Measurements from ENCODE around the gene ARMC7.

ARMC7 gene

DNA sequence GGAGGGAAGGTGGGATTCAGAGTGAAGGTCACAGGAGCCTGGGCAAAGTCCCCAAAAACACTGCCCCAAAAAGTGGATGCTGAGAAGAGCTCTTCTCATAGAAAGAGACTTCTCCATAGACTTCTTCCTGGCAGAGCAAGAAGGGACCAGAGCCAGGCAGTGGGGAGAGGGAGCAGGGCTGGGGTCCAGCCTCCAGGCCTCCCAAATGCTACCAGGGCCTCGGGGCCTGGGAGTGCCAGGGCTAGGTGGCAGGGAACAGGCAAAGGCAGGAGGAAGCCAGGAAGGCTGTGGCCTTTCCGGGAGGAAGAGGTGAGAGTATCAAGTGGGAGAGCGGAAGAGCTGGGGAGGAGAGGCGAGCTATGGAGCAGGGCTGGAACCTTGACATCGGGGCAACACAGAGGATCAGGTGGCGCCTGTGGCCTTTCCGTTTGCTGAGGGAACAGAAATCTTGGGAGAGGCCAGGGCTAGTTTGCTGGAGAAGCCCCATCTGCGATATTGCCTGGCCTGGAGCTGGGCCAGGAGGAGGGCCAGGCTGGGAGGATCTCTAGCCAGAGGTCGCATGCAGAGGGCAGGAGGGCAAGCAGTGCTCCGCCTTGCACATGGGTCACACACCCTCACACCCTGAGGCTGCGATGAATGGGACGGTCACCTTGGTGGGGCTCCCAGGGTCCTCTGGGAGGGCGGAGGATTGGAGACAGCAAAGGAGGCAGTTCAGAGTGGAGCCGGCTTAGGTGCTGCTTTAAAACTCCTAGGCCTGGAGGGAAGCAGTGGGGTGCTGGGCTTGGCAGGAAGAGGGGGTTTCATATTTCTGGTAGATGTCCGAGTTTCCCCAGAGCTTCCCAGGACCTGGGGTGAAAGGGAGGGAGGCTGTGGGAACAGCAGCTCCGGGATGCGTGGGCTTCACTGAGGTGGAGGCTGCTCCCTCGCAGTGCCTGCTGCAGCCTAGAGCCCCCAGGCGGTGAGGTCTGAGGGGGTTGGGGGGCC lies 18.6 kb upstream of the ARMC7 start:
- TF ChIP-seq, protein P1, sequence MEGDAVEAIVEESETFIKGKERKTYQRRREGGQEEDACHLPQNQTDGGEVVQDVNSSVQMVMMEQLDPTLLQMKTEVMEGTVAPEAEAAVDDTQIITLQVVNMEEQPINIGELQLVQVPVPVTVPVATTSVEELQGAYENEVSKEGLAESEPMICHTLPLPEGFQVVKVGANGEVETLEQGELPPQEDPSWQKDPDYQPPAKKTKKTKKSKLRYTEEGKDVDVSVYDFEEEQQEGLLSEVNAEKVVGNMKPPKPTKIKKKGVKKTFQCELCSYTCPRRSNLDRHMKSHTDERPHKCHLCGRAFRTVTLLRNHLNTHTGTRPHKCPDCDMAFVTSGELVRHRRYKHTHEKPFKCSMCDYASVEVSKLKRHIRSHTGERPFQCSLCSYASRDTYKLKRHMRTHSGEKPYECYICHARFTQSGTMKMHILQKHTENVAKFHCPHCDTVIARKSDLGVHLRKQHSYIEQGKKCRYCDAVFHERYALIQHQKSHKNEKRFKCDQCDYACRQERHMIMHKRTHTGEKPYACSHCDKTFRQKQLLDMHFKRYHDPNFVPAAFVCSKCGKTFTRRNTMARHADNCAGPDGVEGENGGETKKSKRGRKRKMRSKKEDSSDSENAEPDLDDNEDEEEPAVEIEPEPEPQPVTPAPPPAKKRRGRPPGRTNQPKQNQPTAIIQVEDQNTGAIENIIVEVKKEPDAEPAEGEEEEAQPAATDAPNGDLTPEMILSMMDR (IDR thresholded peaks at IDR 0.05): no peak

DNA sequence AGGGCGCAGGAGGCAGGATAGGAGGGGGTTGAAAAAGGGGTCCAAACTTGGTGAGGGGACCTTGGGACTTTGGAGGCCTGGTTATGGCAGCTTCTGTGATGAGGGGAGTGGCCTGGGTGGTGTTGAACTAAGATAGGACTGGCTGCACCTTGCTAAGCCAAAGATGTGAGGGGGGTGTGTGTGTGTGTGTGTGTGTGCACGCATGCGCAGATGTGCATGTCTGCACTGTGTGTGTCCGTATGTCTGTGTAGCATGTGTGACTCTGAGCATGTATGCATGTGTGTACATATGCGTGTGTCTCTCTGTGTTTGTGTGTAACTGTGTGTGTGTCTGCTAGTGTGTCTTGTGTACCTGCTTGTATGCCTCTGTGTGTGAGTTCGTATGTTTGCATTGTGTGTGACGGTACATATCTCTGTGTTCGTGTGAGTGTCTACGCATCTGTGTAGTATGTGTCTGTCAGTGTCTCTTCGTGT lies 17.9 kb upstream of the ARMC7 start:
- TF ChIP-seq, protein P1 (IDR thresholded peaks at IDR 0.05): no peak

DNA sequence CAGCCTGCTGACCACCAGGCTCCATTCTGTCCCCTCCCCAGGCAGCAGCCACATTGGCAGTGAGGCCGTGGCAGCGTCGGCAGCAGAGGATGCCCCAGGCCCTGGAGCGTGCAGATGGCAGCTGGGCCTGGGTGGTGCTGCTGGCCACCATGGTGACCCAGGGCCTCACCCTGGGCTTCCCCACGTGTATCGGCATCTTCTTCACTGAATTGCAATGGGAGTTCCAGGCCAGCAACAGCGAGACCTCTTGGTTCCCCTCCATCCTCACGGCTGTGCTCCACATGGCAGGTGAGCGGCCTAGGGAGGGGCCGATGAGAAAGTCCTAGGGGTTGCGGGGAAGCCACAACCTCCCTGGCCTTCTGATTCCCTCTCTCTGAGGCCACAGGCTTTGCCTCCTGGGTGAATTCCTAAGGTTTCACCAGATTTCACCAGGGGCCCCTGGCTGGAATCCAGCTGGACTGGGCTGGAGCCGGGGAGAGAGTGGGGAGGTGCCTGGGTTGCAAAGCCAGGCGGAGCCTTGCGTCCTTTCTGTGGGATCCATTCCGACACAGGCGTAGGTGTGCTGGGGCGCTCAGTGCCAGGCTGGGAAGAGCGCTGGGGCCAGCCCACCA lies 16.1 kb upstream of the ARMC7 start:
- TF ChIP-seq, protein P1 (IDR thresholded peaks at IDR 0.05): no peak

DNA sequence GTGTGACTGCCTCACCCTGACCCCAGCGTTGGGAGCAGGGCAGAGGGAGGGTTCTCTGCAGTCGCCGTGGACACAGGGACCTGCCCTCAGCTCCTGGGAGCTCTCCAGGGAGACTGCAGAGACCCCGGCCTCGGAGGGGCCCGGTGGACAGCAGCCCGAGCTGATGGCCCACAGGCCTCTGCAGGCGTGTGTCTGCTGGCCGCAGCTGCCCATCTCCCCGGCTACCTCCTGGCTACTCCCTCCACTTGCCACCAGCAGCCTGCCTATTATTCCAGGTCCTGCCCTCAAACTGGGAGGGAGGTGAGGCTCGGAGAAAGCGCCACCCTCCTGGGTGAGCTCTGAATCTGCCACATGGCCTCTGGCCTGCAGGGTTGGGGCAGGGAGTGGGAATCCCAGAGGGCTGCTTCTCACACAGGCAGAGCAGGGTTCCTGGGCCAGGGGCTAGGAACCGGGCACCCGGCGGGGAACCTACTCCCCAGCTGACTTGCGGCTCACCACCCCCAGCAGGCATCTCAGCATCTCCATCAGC lies 14.8 kb upstream of the ARMC7 start:
- TF ChIP-seq, protein P1 (IDR thresholded peaks at IDR 0.05): no peak

DNA sequence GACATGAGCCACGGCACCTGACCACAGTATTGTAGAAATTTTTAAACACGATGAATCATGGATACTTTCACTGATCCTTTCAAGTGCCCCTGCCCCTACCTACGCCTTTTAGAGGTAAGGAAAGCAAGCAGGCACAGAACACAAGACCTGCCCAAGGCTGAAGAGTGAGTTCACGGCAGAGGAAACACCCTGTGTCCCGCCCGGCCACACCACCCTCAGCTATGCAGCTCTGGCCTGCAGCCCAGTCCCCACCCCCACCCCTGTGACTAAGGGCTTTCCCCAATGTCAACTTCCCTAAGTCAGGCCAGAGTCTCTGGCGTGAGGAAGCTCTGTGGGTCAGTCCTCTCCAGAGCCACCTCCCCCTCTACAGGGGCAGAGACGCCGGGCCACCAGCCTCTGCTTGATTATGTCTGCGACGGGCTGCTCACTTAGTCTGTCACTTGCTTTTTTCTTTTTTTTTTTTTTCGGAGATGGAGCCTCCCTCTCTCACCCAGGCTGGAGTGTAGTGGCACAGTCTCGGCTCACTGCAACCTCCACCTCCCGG lies 13.6 kb upstream of the ARMC7 start:
- TF ChIP-seq, protein P1 (IDR thresholded peaks at IDR 0.05): no peak

DNA sequence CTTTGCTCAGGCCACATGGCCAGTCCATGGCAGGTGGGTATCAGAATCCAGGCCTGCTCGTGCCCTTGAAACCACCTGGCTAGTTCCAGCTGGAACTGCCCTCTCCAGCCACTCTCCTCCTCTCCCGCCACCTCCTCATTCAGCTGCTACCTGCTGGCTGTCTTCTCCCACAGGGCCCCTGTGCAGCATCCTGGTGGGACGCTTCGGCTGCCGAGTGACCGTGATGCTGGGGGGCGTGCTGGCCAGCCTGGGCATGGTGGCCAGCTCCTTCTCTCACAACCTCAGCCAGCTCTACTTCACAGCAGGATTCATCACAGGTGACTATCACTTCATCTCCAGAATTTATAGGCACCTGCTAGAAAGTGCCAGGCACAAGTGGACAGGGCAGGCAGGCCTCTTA lies 11.9 kb upstream of the ARMC7 start:
- TF ChIP-seq, protein P1 (IDR thresholded peaks at IDR 0.05): no peak

DNA sequence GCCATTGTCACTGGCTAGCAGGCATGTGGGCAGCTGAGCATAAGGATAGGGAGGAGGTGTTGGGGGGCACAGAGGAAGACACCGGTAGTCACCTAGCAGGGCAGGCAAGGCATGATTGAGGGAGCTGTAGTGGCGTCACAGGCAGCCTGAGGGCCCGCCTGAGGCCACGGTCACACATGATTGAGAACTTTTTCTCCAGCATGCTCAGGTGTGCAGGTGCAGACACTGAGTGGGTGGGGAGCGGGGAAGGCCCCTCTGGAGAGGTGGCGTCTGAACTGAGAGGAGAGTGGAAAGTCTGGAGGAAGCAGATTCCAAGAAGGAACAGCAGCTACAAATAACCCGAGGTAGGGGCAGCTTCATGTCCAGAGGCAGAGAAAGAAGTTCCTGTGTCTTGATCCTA lies 10.9 kb upstream of the ARMC7 start:
- TF ChIP-seq, protein P1 (IDR thresholded peaks at IDR 0.05): no peak
